GM12874 (cell line): Measurements from ENCODE around the gene DENND4A.

ENCODE experiments used
- TF ChIP-seq, protein P1 (sequence below): IDR thresholded peaks from 2 replicates; pipeline ENCODE4 v1.5.1; 2011; ENCODE audit warnings: low read depth, mild to moderate bottlenecking, control low read depth, low read length, moderate library complexity; ENCODE audit not compliant: insufficient read depth

DENND4A gene

DNA sequence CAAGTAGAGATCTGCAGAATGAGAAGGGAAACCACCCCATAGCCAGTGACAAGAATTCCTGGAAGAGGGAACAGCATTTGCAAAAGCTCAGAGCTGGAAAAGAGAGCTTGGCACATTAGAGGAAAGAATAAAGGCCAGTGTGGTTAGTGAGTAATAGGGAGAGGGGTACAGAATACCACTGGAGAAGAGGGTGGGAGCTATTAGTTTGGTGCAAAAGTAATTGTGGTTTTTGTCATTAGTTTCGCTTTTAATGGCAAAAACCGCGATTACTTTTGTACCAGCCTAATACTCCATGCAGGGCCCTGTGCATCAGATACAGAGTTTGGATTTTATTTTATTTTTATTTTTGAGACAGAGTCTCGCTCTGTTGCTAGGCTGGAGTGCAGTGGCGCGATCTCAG lies 160.6 kb downstream of the DENND4A start:
- TF ChIP-seq, protein P1, sequence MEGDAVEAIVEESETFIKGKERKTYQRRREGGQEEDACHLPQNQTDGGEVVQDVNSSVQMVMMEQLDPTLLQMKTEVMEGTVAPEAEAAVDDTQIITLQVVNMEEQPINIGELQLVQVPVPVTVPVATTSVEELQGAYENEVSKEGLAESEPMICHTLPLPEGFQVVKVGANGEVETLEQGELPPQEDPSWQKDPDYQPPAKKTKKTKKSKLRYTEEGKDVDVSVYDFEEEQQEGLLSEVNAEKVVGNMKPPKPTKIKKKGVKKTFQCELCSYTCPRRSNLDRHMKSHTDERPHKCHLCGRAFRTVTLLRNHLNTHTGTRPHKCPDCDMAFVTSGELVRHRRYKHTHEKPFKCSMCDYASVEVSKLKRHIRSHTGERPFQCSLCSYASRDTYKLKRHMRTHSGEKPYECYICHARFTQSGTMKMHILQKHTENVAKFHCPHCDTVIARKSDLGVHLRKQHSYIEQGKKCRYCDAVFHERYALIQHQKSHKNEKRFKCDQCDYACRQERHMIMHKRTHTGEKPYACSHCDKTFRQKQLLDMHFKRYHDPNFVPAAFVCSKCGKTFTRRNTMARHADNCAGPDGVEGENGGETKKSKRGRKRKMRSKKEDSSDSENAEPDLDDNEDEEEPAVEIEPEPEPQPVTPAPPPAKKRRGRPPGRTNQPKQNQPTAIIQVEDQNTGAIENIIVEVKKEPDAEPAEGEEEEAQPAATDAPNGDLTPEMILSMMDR = no peak

DNA sequence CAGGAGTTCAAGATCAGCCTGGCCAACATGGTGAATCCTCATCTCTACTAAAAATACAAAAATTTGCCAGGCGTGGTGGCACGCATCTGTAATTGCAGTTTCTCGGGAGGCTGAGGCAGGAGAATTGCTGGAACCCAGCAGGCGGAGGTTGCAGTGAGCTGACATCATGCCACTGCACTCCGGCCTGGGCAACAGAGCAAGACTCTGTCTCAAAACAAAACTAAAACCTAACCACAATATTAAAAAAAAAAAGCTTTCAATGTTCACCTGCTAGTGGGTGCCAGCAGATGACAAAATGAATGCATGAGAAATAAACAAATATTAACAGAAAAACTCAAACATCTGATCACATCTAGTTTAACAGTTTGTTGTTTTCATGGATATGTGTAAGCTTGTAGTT lies 161.3 kb downstream of the DENND4A start:
- TF ChIP-seq, protein P1 = no peak

DNA sequence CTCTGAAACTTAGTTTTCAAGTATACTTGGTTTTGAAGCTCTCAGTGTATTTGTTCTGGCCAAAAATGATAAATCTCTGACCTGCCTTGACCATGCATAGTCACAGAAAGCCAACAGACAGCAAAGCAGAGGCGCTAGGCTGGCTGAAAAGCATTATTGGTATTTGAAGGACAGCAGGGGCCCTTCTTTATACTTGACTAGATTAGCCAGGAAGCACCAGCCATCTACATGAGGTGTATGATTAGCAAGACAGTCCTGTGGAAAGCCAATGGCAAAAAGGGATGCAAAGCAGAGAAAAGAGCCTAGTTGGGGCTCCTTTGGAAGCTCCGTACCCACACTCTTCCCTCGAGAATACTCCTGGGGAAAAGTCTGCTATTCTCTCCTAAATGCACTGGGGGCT lies 162.5 kb downstream of the DENND4A start:
- TF ChIP-seq, protein P1 = no peak

DNA sequence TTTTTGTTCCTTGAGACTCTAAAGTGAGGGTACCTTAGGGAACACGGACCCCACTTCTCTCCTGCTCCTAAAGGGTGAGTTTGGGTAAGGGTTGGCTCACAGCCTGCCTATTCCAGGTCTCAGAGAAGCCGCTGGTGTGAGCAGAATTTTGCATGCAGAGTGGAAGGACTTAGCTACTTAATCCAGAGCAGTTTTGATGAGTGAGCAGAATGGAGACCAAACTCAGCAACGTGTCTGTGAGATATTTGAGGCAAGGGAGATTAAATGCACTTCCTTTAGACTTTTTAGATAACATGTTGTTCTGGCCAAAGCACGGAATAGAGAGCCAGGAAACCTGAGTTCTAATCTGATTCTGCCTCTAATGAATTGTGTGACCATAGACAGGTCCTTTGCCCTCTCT lies 165.2 kb downstream of the DENND4A start:
- TF ChIP-seq, protein P1 = no peak

DNA sequence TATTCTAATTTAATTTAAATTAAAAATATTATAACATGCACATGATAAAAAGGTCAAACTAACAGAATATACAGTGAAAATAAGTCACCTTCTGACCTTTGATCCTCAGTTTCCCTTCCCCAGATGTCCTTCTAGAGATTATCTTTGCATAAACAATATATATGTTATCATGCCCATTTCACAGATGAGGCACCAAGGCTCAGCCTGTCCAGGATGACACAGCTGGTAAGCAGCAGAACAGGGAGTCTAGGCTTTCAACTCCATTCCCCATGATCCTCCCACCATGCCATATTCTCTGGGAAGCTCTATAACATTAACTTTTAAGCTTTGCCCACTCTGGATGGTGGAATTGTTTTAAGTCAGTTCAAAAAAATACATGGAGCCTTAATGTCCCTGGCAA lies 169.0 kb downstream of the DENND4A start:
- TF ChIP-seq, protein P1 = no peak

DNA sequence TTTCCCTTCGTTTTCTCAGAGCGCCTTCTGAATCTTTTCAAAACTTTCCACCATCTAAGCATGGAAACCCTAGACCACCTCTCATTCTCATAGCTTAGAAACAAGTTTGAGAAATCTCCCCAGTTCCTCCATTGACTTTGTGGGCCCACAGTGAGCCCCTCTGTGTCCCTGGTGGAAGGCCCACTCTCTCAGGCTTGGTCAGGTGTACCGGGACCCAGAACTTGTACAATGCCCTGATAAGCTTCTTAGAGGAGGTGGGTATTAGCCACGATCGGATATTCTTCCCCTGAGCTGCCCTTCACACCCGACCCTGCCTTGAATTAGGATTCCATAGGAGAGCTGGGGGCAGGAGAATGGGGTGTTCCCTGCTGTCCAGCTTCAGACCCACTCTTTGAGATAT lies 170.5 kb downstream of the DENND4A start, which contains the start of gene SLC24A1:
TSS of gene SLC24A1 (plus strand) at position 301 of the 400 bp plus-strand sequence. CDS start 2,143 bp downstream, outside the sequence.
- TF ChIP-seq, protein P1 = no peak

DNA sequence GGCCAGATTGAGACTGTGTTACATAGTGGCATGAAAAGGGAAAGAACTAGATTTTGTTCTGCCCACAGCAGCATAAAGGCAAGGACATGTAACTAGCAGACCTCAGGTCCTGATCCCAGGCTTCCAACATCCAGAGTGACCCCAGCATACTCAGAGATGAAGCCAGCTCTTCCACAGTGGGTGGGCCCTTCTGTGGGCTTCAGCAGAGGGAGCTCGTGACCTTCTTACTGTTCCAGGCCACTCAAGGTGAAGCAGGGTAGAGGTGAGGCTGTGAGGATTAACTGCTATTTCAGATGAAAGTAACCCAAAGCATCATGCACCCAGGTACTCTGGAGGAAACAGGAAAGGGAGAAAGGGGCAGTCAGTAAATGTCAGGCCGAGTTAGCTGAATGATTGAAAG lies 171.3 kb downstream of the DENND4A start:
- TF ChIP-seq, protein P1 = no peak
